ENCODE results near the gene LTA.
"Not testable (repeated sequence)": the region's sequence is repeated elsewhere in the genome, so short reads cannot be mapped to it uniquely, and the experiment has no call there.

LTA gene

GRCh38 chr6:31588871-31589650 lies 17.0 kb downstream of the LTA start:
- no peak for DNase-seq

GRCh38 chr6:31590691-31591090 lies 18.6 kb downstream of the LTA start:
- not testable (repeated sequence) for DNase-seq

GRCh38 chr6:31592396-31592771 lies 20.3 kb downstream of the LTA start:
- no peak for DNase-seq

GRCh38 chr6:31597006-31597405 lies 24.9 kb downstream of the LTA start:
- DNase-seq, result peak; percentile 29

GRCh38 chr6:31607317-31607716 lies 35.2 kb downstream of the LTA start:
- no peak for DNase-seq

- no peak for DNase-seq
These were observed 37.7 kb downstream of the LTA start for GRCh38 chr6:31609519-31610406.

GRCh38 chr6:31610968-31611367 lies 38.9 kb downstream of the LTA start:
- no peak for DNase-seq

- no peak for DNase-seq
These were observed 42.1 kb downstream of the LTA start for GRCh38 chr6:31614075-31614619.

- DNase-seq, result no peak
These were observed 42.8 kb downstream of the LTA start, which contains the start of gene AIF1 for GRCh38 chr6:31614684-31615578. Gene AIF1 (plus strand): TSS chr6:31615234. CDS start chr6:31615330, 96 bp downstream.

GRCh38 chr6:31615748-31616147 lies 43.7 kb downstream of the LTA start:
- DNase-seq, result no peak

GRCh38 chr6:31617010-31617409 lies 44.9 kb downstream of the LTA start:
- DNase-seq, result no peak

GRCh38 chr6:31619805-31620585 lies 47.9 kb downstream of the LTA start:
- peak; percentile 97 for DNase-seq

- DNase-seq, result peak; percentile 82
These were observed 48.7 kb downstream of the LTA start, which contains the start of gene PRRC2A for GRCh38 chr6:31620586-31621319. Gene PRRC2A (plus strand): TSS chr6:31620715. CDS start chr6:31622790, 2,075 bp downstream.

GRCh38 chr6:31621320-31621939 lies 49.3 kb downstream of the LTA start:
- DNase-seq, result no peak

GRCh38 chr6:31621991-31622390 lies 49.9 kb downstream of the LTA start:
- no peak for DNase-seq

- no peak for DNase-seq
These were observed 50.6 kb downstream of the LTA start for GRCh38 chr6:31622684-31623091.
